PFSK-1 (cell line): ENCODE results near the gene MYO10.

ENCODE experiments used
- FOXP2 ChIP-seq: optimal IDR thresholded peaks from 2 replicates; pipeline ENCODE3; 2011; ENCODE audit warnings: borderline replicate concordance, control low read depth, inconsistent platforms; ENCODE audit not compliant: insufficient read depth; ENCODE audit errors: extremely low read length, extremely low read depth
- POLR2AphosphoS5 ChIP-seq: IDR thresholded peaks from 2 replicates; pipeline ENCODE4 v1.6.1; 2012; ENCODE audit warnings: low read depth, mild to moderate bottlenecking, control low read depth, low read length, moderate library complexity
- REST ChIP-seq, 2 experiments: IDR thresholded peaks; 2 replicates each; pipeline versions ENCODE4 v1.6.1 to v1.8.0; 2011 to 2012; ENCODE audit warnings: low read depth in 2 of 2, low read length in 2 of 2, control low read depth in 1 of 2, inconsistent platforms in 1 of 2, mild to moderate bottlenecking in 1 of 2, moderate library complexity in 1 of 2; ENCODE audit not compliant: insufficient read depth in 1 of 2
- TAF1 ChIP-seq: IDR thresholded peaks from 2 replicates; pipeline ENCODE4 v1.6.1; 2012; ENCODE audit warnings: low read length, control low read depth, borderline replicate concordance; ENCODE audit not compliant: insufficient read depth

GRCh38 chr5:16707869-16708192 is 228.3 kb downstream of the MYO10 start:
- TF ChIP-seq POLR2AphosphoS5 (no peak), REST (IDR thresholded peaks at IDR 0.05; ENCODE audit: insufficient read depth in 1 of 2, low read depth in 2 of 2, low read length in 2 of 2) (no peak), TAF1 (no peak), FOXP2 (no peak)
